ENCODE results near the gene PIK3C3.

PIK3C3 gene

GRCh38 chr18:42131066-42131929, 176.3 kb downstream of the PIK3C3 start:
- DNase-seq (ENCODE audit: low read depth): no peak

GRCh38 chr18:42131930-42132244, 176.9 kb downstream of the PIK3C3 start:
- DNase-seq (ENCODE audit: low read depth): no peak
